Measurements from ENCODE around the gene SH2D2A. TPM values are rescaled to one million over a fixed set of nuclear protein-coding genes. Genes with fewer than 3 reads are reported as not detected.

Gene SH2D2A
- total RNA-seq, 4 donors from 2014 or later = 2.7 to 13.5 (median 6.5) TPM; not detected in 1

- DNase-seq = no peak
- Histone ChIP-seq H3K4me1 (peaks cover 0 to 13% (median 0%) of the 10 kb centered on the region in 4 donors), H3K27ac (no peak overlapping the region), H3K36me3 (no peaks in the 10 kb centered on the region), H3K27me3 (no peaks in the 10 kb centered on the region), H3K4me3 (no peak overlapping the region), H3K9me3 (no peaks in the 10 kb centered on the region)
- no peak for TF ChIP-seq POLR2A (IDR thresholded peaks at IDR 0.05)
- TF ChIP-seq, protein P1, sequence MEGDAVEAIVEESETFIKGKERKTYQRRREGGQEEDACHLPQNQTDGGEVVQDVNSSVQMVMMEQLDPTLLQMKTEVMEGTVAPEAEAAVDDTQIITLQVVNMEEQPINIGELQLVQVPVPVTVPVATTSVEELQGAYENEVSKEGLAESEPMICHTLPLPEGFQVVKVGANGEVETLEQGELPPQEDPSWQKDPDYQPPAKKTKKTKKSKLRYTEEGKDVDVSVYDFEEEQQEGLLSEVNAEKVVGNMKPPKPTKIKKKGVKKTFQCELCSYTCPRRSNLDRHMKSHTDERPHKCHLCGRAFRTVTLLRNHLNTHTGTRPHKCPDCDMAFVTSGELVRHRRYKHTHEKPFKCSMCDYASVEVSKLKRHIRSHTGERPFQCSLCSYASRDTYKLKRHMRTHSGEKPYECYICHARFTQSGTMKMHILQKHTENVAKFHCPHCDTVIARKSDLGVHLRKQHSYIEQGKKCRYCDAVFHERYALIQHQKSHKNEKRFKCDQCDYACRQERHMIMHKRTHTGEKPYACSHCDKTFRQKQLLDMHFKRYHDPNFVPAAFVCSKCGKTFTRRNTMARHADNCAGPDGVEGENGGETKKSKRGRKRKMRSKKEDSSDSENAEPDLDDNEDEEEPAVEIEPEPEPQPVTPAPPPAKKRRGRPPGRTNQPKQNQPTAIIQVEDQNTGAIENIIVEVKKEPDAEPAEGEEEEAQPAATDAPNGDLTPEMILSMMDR (IDR thresholded peaks at IDR 0.05) = no peak
These were observed 60.3 kb downstream of the SH2D2A start for GRCh38 chr1:156756355-156756754.

Other genes with a start within 250 kb of the SH2D2A start
- gene IQGAP3, start 244.3 kb downstream of the SH2D2A start, total RNA-seq = 10 to 100 TPM in 1 of 4 donors, 1 to 10 TPM in 3; 5.4 to 45.4 (median 8.2) TPM
- not detected for gene TTC24, start 237.1 kb downstream of the SH2D2A start, total RNA-seq
- 10 to 100 TPM; 38.0 to 96.5 (median 73.1) TPM for gene NAXE, start 225.1 kb downstream of the SH2D2A start, total RNA-seq
- gene GPATCH4, start 215.4 kb downstream of the SH2D2A start, total RNA-seq = 10 to 100 TPM in 2 of 4 donors, 1 to 10 TPM in 2; 6.3 to 38.0 (median 11.3) TPM
- 1 to 10 TPM in 3 of 4 donors, not detected in 1; 1.9 to 2.2 (median 2.1) TPM for gene HAPLN2, start 197.4 kb downstream of the SH2D2A start, total RNA-seq
- 1 to 10 TPM in 1 of 4 donors, under 1 TPM in 1, not detected in 2; 0.28 to 1.3 TPM for gene BCAN, start 174.7 kb downstream of the SH2D2A start, total RNA-seq
- 10 to 100 TPM in 1 of 4 donors, 1 to 10 TPM in 3; 2.8 to 25.6 (median 3.1) TPM for gene NES, start 139.4 kb downstream of the SH2D2A start, total RNA-seq
- gene CRABP2, start 111.3 kb downstream of the SH2D2A start, total RNA-seq = 1 to 10 TPM in 2 of 4 donors, not detected in 2; 3.6 to 5.0 TPM
- gene METTL25B, start 88.4 kb downstream of the SH2D2A start, total RNA-seq = 10 to 100 TPM; 33.8 to 95.2 (median 64.9) TPM
- gene ISG20L2, start 88.1 kb downstream of the SH2D2A start, total RNA-seq = 10 to 100 TPM; 22.4 to 47.2 (median 27.9) TPM
- gene MRPL24, start 75.8 kb downstream of the SH2D2A start, total RNA-seq = 10 to 100 TPM; 15.7 to 35.8 (median 22.0) TPM
- 100 to 1,000 TPM; 234 to 309 (median 281) TPM for gene HDGF, start 65.2 kb downstream of the SH2D2A start, total RNA-seq
- 100 to 1,000 TPM in 1 of 4 donors, 10 to 100 TPM in 3; 43.3 to 114 (median 46.3) TPM for gene PRCC, start 49.3 kb downstream of the SH2D2A start, total RNA-seq
- gene INSRR, start 42.3 kb upstream of the SH2D2A start, total RNA-seq = not detected
- gene NTRK1, start 44.0 kb upstream of the SH2D2A start, total RNA-seq = under 1 TPM in 1 of 4 donors, not detected in 3; 0.57 TPM
- gene PEAR1, start 76.9 kb upstream of the SH2D2A start, total RNA-seq = 10 to 100 TPM in 1 of 4 donors, 1 to 10 TPM in 3; 4.9 to 17.3 (median 7.0) TPM
- not detected for gene LRRC71, start 103.8 kb upstream of the SH2D2A start, total RNA-seq
- gene ARHGEF11, start 228.9 kb upstream of the SH2D2A start, total RNA-seq = 100 to 1,000 TPM in 2 of 4 donors, 10 to 100 TPM in 2; 56.7 to 127 (median 89.9) TPM

Data from Peyer's patch (tissue), 4 donors.